NCI-H2171 (cell line): Measurements from ENCODE around the gene S100A11.

Experiments
- DNase-seq: peaks from one replicate; lab custom pipeline; 2025; lab: John Stamatoyannopoulos, UW

Gene S100A11

DNA sequence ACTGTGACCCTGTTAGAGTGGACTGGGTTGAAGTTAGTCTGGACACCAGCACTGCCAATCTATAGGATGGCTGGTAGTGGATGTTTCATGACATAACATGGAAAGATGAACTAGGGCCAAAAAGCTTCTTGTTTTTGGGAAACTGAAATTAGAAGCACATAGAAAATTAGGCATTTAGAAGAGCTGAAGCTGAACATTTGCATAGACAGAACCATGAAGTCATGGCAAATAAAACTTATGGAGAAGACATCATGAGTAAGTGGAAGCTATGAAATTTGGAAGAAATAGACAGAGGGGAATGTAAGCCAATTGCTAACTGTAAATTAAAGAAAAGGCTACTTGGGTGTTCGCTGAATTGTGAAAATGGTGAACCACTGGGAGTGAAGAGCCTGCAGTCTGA lies 2.7 kb upstream of the S100A11 start:
- DNase-seq = no peak

DNA sequence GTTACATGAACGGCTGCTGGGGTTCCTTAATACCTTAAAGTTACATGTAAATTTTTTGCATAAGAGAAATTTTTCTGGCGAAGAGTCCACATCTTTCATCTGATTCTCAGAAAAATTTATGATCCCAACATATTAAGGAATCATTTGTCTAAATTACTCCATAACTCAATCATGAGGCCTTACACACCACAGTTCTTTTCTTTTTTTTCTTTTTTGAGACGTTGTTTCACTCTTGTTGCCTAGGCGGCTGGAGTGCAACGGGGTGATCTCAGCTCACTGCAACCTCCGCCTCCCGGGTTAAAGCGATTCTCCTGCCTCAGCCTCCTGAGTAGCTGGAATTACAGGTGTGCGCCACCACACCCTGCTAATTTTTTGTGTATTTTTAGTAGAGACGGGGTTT lies 2.1 kb upstream of the S100A11 start:
- no peak for DNase-seq

DNA sequence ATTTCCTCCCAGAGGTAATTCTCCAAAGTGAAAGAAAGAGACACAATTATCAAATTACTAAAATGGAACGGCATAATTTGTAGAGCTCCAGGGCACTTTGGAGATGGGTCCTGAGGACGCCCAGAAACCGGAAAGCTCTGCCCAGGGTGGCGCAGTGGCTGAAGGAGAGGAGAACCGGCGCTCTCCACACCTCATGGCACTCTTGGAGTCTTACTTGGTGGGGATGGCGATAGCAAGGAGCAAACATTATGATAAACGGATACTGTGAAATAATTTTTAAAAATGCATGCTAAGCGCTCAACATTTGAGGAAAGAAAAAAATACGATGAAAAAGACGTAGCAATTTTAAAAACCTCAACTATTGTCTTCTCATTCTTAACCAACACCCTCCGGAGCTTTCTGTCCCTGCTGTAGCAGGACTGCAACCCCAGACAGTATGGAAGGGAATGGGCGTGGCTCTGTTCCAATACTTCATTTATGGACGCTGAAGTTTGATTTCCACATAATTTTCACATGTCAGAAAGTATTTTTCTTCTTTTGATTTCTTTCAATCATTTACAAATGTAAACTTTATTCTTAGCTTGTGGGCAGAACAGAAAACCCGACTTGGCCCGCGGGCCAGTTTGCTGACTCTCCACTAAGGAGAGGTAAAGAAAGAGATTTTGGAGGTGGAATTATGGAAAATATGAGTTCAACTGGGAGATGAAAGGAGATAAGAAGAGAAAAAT lies 1.1 kb downstream of the S100A11 start:
- DNase-seq = peak; percentile 62

DNA sequence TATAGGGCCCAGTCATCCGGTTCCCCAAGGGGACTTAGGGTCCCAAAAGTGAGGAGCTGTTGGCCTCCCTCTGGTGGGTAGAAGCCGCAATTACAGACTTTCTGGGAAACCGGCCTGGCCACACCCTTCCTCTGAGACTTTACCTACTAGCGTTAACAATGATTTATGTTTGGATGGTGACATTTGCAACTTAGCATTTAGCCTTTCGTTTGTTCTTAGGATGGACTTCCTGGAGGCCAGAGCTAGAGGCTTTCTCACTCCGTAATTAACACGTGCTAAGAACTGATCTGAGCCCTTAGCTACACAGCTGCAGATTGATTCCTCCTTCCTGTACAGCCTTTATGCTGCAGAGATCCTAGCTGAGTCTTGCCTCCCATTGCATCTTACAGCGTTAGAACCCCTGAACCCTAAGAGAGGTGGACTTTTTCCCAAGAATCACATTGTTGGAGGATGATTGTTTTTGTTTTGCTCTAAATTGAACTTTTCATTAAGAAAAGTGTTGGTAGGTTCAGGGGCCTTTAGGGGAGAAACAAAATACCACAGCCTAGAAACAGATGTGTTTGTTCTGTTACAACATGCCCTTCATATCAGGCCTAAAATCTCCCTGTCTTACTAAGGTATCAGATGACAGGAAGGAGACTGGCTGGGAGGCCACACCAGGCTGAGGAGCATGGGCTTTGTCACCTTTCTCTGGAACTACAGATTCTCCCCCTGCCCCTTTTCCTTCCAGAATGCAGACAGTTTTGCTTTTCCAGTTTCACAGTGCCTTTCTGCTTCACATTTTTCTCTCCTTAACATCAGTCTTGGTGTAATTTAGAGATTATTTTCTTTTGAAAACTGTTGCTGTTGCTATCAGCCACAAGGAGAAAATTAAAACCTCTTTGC lies 1.9 kb downstream of the S100A11 start:
- peak; percentile 70 for DNase-seq

DNA sequence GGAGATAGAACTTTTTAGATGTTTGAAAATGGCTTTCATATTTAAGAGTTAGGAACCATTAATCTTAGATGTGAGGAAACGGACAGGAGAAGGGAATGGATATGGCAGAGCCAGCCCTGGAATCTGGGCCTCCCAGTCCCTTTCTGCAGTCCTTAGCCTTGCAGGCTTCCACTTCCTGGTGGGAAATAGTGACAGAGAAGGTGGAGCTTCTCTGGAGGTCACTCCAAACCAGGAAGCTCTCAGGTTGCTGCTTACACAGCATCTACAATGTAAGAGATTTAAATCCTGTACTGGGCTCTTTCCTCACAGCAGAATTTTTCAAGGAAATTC lies 2.5 kb downstream of the S100A11 start:
- no peak for DNase-seq

DNA sequence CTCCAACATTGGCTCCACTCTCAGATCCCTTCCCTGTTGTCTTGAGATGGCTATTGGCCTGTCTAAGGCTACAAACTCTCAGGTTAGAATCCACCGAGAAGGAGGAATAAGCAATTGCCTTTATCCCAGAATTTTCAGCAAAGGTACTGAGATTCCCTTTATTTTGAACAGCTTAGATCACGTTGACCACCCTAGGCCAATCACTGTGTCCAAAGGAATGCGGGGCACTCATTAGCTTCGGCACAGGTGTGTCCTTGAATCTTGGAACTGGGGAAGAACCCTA lies 6.9 kb downstream of the S100A11 start:
- no peak for DNase-seq

DNA sequence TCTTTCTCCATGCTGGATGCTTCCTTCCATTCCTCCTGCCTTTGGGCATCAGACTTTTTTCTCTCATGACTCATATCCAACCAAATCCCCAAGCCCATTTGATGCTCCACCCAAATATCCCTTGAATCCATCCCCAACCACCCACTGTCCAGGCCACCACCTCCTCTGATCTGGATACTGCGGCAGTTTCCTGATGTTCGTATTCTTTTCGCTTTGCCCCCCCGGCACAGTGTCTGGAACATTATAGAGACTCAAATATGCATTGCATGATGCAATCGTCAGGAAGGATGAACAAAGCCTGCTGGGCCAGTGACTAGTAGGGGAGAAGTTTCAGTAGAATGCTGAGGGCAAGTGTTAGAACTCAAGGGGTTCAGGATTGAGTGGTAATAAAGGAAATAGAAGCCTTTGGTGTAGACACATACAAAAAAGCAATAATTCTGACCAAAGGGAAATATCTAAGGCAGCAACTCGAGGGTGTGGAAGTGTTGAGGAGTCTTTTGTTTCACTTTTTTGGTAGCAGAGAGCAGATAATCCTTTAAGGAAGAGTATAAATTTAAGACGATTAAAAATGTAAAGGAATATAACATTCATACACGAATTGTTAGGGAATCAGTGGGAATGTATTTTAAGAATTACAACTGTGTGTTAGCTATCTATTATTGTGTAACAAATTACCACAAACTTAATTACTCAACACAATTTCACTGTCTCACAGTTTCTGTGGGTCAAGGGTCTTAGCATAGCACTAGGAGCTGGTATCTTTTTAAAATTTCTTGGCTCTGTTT lies 7.5 kb downstream of the S100A11 start:
- DNase-seq = no peak

DNA sequence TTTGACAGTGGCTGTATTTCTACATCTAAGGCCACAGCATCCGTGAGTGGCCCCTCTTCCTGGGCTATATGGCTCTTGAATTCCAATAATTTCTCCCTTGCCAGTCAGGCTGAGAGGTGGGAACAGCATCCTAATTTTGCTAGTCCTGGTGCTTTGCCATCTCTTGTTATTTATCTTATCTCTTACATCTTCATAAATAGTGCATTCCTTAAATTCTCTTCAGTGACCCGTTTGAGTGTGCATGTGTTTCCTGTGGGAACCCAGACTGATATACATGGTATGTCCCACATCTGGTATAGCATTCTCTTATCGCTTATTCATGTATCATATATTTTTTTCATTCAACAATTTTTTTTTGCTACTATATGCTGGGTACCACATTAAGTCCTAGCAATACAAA lies 9.9 kb downstream of the S100A11 start:
- DNase-seq = no peak

DNA sequence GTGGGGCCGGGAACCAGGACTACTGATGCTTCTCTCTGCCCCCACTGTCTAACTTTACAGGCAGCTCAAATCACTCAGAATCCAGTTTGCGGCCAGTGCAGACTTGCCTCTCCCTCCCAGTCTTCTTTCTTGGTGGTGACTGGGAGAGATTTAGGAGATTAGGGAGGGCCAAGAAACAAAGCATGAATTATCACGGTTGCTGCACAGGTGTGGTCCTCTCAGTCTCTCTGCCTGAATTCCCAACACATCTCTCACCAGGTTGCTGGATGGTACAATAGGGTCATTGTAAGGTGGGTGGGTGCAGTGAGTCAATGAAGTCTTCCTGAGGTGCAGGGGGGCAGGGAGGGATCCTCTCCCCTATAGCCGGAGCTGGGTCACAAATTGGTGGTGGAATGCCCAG lies 12.6 kb downstream of the S100A11 start:
- DNase-seq = no peak

DNA sequence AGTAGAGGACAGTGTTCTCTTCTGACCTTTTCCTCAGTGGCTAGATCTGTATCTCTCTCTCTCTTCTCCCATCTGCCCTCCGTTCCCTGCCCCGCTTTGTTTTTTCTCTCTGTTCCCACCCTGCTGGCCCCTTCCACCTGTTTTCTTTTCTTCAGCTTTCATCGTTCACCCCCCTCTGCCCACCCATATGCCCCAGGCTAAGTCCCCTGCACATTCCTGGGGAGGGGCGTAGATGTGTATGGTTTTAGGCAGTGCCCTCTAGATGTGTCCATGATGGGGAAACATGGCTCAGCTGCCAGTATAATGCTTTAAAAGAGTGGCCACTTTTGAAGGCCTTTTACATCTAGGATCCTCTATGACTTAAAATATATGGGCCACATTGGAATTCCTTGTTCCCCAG lies 13.6 kb downstream of the S100A11 start:
- DNase-seq = no peak

DNA sequence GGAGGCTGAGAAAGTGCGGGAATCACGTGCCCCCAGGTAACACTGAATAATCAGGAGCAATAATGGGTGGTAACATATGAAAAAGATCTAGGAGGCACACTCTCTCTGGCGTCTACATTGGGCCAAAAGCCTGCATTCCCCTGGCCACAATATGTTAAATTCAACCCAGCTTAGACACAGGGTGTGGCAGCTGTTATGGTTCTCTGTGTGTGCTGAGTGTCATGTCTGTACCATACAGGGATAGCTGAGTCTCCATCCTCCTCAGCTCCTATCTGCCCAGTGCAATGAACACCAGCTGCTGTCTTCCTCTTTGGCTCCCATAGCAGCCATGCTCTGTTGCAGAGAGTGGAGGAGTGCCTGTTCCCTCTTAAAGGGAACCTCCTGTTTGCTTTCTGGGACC lies 14.3 kb downstream of the S100A11 start:
- no peak for DNase-seq

DNA sequence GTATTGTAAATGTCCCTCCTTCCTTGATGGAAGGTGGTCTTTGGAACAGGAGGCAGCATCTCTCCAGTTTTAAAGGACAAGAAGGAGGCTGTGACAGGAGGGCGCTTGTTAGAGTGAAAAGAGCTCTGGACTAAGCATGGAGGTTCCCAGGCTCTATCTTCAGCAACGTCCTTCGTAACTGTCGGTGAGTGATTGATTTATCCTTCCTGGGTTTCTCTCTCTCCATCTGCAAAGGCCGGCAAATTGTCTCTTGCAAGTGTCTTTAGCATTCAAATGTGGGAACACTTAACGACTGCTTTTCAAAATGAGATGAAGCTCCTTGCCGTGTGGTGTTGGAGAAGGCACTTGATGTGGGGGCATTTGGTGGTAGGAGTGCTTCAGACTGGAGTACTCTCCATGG lies 15.2 kb downstream of the S100A11 start:
- DNase-seq = no peak

DNA sequence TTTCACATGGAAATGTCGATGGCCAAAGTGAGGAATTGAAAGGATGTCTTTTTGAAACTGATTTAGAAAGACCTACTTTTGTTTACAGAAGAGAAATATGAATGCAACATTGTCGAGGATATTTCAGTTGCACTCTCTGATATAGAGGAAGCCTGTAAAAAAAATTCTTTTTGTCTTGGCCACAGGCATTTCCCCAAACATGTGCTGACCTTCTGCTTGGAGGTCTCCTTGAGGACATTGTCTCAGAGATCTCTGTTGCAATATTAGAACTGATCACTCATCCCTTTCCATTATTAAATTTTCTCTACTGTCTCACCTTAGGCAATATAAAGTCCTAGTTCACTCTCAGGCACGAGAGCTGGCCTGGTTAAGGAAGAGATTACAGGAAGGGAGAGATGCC lies 16.0 kb downstream of the S100A11 start:
- no peak for DNase-seq

DNA sequence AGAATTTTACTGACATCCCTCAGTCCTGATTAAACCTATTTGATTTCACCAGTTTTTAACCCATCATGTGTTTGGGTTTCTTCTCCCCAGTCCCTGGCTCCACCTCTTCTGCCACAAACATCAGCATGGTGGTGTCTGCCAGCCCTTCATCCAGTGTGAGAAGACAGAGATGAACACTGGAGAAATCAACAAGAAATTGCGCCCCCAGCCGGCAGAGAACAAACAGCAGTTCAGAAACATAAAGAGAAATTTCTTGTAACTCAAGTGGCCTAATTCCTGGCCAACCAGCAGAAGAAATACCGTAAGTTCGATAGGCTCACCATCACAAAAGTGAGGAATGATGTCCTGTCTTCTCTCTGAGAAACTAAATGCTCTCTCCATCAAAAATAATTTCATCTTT lies 18.3 kb downstream of the S100A11 start:
- DNase-seq = no peak

DNA sequence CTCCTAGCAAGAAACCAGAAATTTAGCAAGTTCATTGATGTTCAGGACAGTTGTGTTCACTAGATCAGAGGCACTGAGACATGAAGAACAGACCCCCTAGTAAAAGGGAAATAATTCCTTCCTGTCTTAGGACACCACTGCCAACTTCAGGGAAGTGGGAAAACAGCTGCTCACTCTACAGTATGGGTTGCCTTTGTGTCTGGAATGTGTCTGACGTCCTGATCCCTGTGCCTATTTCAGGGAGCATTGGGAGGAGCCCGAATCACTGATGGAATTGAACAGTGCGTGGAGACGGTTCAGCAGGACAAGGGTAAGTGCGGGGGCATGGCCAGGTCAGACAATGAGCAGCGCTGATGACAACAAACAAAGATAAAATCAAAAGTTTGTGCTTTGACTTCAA lies 21.0 kb downstream of the S100A11 start:
- no peak for DNase-seq

DNA sequence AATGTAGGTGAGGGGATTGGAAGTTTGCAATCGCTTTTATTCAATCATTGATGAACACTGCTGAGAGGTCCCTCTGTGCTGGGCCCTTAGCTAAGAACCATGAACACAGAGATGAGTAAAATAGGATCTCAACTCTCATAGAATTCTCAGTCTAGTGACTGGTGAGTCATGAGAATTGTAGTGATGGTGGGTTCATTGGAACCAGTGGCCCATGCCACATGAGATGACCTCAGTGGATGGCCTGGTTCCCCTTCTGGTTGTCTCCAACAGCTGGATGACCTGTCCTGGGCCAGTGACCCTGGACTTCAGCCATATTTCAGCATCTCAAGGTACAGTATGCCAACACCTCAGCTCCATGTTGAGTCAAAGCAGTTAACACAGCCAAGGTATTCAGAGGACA lies 21.9 kb downstream of the S100A11 start:
- DNase-seq = no peak

DNA sequence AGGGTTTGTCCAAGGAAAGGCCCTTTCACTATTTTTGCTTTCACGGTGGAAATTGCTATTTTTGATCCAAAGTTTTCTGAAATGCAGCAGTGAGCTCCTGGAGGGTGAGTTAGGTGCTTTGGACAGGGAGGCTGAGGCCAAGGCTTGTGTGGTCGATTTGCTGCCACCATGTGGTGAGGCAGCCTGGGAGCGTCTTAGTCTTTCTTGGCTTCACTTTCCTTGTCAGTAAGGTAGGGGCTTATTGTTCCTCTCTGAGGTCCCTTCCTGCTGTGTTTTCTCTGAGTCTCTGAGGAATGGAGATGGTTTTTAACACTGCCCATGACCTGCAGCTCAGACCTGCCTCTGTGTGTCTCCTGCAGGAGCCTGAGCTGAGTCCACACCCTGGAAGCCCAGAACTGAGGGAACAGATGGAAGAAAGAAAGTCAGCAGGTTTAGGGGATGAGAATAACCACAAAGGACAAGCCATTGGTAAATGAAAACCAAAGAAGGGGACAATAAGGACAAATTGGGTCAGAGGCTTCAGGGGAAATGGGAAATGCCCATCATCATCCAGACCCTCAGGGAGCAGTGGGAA lies 23.1 kb downstream of the S100A11 start:
- DNase-seq = no peak

DNA sequence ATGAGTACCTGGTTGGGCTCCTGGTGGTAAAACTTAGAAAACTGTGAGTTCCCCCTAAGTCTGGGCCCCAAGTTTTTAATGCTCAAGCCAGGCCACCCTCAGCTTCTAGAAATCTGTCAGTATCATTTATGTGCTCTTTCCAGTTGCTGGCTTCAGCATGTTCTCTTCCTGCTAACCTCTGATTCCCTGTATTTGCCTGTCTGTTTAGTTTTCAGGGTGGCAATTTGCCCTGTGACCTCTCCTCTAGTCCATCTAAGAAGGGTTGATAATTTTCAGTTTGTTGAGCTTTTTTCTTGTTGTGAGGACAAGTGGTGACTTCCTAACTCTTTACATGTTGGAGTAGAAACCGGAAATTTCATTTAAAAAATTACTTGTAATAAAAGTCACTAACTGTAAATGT lies 27.1 kb downstream of the S100A11 start:
- no peak for DNase-seq

DNA sequence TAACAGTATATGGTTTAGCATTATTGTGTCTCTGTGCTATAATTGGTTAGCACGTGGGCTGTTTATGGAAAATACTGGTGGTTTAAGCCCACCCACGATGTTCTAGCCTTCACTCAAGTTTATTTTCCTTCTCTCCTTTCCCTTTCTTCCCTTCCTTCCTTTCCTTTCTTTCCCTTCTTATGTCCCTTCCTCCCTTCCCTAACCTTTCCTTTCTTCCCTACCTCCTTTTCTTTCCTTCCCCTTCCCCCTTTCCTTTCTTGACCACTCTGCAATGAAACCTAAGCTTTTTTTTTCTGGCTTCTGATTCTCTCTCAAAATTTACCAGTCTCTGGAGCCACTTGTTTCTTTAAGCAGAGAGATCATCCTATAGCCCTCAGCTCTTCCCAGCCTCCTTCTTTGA lies 29.8 kb downstream of the S100A11 start:
- DNase-seq = no peak

DNA sequence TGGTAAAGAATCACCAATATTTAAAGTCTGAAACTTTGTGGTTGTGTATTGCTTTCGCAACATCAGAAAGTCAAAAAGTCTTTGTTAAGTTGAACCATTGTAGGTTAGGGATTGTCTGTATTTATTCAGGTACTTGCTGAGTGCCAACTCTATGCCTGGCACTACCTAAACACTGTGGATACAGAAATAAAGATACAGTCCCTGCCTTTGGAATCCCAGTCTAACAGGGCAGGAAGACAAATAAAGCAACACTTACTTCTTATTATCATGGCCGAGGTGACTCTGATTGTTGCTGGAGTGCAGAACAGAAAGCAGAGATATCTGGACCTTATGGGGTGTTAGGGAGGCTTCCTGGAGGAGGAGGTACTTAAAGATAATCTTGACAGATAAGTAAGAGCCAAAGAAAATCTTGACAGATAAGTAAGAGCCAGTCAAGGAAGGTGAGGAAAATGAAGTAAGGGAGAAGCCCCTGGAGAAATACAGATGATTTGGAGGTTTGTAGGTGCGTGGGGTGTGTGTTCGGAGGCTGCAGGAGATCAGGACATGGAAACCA lies 31.4 kb downstream of the S100A11 start:
- no peak for DNase-seq

DNA sequence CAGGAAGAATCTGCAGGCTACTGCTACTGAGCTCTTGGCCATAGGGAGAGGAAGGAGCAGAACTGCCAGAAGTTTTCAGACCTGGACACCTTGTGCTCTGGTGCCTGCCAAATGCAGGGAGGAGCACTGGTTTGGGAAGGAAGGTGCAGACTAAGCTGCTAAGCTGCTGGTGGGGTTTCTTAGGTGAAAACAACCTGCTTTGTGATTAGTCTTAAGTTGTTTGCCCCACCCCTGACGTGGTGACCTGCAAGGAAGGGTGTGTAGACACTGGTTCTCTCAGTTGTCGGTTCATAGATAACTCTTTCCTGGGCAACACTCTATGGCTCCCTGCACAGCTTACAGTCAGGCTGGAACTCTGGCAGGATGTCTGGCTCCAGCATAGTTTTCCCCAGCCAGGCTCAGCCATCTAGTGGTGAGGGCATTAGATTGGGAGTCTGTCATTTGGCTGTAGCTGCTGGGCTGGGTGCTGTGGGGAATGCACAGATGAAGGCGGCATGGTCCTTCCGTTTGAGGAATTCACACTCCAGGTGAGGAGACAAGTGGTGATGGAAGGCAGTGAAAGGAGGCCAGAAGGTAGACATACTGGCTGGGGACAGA lies 32.9 kb downstream of the S100A11 start:
- no peak for DNase-seq

DNA sequence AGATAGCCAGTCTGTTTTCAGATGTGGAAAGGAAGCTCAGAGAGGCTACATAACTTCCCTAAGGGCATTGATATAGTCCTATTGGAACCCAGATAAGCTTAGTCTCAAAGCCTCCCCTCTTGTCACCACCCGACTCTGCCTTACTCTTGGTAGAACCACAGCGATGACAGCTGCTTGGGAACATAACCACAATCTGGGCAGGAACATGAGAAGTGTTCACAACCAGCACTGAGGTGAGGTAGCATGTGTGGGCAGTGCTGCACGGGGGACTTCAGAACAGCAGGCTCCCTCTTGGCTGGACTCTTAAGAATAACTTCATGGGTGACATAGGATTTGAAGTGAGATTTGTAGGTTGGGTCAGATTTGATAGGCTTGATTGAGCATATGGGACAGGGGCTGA lies 33.8 kb downstream of the S100A11 start:
- no peak for DNase-seq
